ENCODE measurements around the gene TRMT1L. TPM values are rescaled to one million over a fixed set of nuclear protein-coding genes. Genes with fewer than 3 reads are reported as not detected.

The TRMT1L gene
- total RNA-seq, 6 experiments from 2014 or later = 12.7 to 21.1 (median 14.7) TPM

DNA sequence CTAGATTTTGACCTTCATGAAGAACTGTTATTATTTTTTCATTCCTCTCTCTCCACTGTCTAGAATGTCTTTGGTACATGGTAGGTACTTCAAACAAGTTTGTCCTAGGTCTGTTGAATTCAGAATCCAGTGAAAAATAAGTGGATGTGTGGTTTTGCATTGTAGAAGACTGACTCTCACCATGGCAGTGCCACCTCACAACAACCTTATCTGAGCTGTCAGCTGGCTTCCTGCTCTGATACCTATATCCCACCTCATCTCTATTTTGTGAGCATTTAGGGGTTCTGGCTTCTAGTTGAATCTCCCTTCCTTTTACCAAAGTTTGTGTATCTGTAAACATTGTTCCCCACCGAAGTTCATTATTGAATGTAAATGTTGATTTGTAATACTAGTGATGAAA, 9.4 kb upstream of the TRMT1L start:
- TF ChIP-seq, protein P1, sequence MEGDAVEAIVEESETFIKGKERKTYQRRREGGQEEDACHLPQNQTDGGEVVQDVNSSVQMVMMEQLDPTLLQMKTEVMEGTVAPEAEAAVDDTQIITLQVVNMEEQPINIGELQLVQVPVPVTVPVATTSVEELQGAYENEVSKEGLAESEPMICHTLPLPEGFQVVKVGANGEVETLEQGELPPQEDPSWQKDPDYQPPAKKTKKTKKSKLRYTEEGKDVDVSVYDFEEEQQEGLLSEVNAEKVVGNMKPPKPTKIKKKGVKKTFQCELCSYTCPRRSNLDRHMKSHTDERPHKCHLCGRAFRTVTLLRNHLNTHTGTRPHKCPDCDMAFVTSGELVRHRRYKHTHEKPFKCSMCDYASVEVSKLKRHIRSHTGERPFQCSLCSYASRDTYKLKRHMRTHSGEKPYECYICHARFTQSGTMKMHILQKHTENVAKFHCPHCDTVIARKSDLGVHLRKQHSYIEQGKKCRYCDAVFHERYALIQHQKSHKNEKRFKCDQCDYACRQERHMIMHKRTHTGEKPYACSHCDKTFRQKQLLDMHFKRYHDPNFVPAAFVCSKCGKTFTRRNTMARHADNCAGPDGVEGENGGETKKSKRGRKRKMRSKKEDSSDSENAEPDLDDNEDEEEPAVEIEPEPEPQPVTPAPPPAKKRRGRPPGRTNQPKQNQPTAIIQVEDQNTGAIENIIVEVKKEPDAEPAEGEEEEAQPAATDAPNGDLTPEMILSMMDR (IDR thresholded peaks at IDR 0.05) = no peak

DNA sequence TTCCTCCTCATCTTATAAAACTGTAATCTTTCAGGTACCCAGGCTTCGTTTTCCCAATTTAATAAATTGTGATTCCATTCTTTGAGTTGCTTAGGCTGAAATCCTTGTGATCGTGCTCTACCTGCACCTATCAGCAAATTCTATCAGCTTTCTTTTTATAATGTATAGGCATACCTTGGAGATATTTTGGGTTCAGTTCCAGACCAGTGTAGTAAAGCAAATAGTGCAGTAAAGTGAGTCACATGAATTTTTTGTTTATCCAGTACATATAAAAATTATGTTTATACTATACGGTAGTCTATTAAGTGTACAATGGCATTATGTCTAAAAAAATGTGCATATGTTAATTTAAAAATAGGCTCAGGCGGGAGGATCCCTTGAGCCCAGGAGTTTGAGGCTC, 5.7 kb upstream of the TRMT1L start:
- Mint-ChIP-seq H3K4me1 (ENCODE audit: low read depth) (peaks cover 21% of the 10 kb centered on the region), H3K4me3 (no peak overlapping the region), H3K36me3 (ENCODE audit: low read depth) (no peaks in the 10 kb centered on the region), H3K27me3 (ENCODE audit: insufficient read depth) (no peaks in the 10 kb centered on the region; the same call in 1 of the 2 replicates), H3K27ac (no peak overlapping the region), H3K9me3 (no peaks in the 10 kb centered on the region)
- TF ChIP-seq, protein P1 (IDR thresholded peaks at IDR 0.05) = no peak
- no peak for DNase-seq

More for the DNA sequence above, 9.4 kb upstream of the TRMT1L start:
- Mint-ChIP-seq H3K4me3 (no peak overlapping the region), H3K36me3 (ENCODE audit: low read depth) (no peaks in the 10 kb centered on the region), H3K27ac (no peak overlapping the region), H3K4me1 (ENCODE audit: low read depth) (no peaks in the 10 kb centered on the region), H3K27me3 (ENCODE audit: insufficient read depth) (no peaks in the 10 kb centered on the region; the same call in 1 of the 2 replicates), H3K9me3 (no peaks in the 10 kb centered on the region)
- DNase-seq = no peak

DNA sequence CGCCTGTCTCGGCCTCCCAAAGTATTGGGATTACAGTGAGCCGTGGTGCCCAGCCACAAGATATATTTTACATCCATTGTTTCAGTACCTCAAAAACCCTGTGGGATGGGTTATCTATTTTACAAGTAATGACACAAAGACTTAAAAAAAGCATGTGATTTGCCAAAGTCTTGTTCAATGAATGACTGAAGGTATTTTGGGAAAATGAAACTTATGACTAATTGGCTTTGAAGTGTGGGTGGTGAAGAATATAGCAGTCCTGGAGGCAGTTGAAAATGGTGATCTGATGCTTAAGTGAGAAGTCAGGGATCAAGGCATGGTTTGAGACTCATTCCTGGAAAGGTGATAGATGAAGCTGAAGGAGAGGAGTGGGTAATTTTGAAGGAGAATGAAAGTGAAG, 3.2 kb upstream of the TRMT1L start:
- TF ChIP-seq, protein P1 (IDR thresholded peaks at IDR 0.05) = no peak
- H3K27me3 Mint-ChIP-seq (ENCODE audit: insufficient read depth) = no peaks in the 10 kb centered on the region; the same call in 1 of the 2 replicates
- no peaks in the 10 kb centered on the region for H3K36me3 Mint-ChIP-seq (ENCODE audit: low read depth)
- no peak overlapping the region for H3K27ac Mint-ChIP-seq
- H3K4me3 Mint-ChIP-seq = no peak overlapping the region
- H3K4me1 Mint-ChIP-seq (ENCODE audit: low read depth) = peaks cover 31% of the 10 kb centered on the region
- no peak for DNase-seq
- H3K9me3 Mint-ChIP-seq = no peaks in the 10 kb centered on the region

DNA sequence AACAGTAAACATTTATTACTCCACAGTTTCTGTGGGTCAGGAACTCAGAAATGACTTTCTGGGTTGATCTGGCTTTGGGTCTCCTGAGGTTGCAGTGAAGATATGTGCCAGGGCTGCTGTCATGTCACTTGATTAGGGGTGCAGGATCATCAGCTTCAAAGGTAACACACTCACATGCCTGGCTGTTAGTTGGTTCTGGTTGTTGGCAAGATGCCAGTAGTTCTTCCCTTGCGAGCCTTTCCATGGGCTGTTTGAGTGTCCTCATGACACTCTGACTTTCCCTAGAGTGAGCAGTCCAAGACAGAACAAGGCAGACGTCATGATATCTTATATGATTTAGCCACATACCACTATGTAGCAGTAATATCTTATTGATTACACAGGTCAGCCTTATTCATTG, 2.0 kb upstream of the TRMT1L start:
- H3K4me1 Mint-ChIP-seq (ENCODE audit: low read depth) = peaks cover 37% of the 10 kb centered on the region

GRCh38 chr1:185157599-185158412, 1.1 kb upstream of the TRMT1L start:
- no peak for DNase-seq
- no peaks in the 10 kb centered on the region; the same call in 1 of the 2 replicates for H3K27me3 Mint-ChIP-seq (ENCODE audit: insufficient read depth)

More for the DNA sequence above, 2.0 kb upstream of the TRMT1L start:
- H3K36me3 Mint-ChIP-seq (ENCODE audit: low read depth) = no peaks in the 10 kb centered on the region
- no peaks in the 10 kb centered on the region; the same call in 1 of the 2 replicates for H3K27me3 Mint-ChIP-seq (ENCODE audit: insufficient read depth)
- peak overlapping the region; percentile 96; the same call in 1 of the 2 replicates for H3K4me3 Mint-ChIP-seq
- no peak overlapping the region for H3K27ac Mint-ChIP-seq
- DNase-seq = no peak
- H3K9me3 Mint-ChIP-seq = no peaks in the 10 kb centered on the region
- TF ChIP-seq, protein P1 (IDR thresholded peaks at IDR 0.05) = no peak

More at GRCh38 chr1:185157599-185158412, 1.1 kb upstream of the TRMT1L start:
- Mint-ChIP-seq H3K4me1 (ENCODE audit: low read depth) (peaks cover 45% of the 10 kb centered on the region), H3K4me3 (peak overlapping the region; percentile 96), H3K27ac (peak overlapping the region; percentile 95), H3K36me3 (ENCODE audit: low read depth) (no peaks in the 10 kb centered on the region), H3K9me3 (no peaks in the 10 kb centered on the region)
- TF ChIP-seq, protein P1 (IDR thresholded peaks at IDR 0.05) = no peak

Measured in HFFc6 (cell line).